ENCODE results near the gene TTC7B. TPM values are rescaled to one million over a fixed set of nuclear protein-coding genes. Genes with fewer than 3 reads are reported as not detected.
"Not testable (repeated sequence)": the region's sequence is repeated elsewhere in the genome, so short reads cannot be mapped to it uniquely, and the experiment has no call there.

The TTC7B gene
- total RNA-seq, 1 experiment from 2014 or later, result under 0.01 TPM

DNA sequence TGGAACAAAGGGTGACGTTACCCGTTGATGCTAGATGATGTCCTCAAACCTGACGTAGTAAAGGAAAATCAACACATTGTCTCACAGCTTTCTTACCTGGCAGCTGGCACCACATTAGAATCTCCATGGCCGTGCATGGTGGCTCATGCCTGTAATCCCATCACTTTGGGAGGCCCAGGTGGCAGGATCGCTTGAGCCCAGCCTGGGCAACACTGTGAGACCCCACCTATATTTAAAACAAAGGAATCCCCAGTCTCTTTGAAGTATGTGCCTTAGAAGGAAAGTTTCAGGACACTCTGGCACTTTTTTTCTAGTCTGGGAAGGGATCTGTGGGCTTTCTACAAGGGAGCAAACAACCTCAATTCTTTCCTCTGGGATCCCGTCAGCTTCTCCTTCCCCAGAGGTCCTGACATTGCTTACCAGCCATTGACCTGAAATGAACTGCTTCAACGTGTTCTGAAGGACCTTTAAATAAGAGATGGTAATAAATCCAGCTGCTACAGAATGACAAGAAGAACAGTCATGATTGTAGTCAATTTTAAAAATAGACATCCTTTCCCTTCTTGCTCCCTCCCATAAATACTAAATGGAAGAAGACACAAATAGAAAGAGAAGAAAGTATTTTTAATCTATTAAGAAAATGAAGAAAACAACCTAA is 33.7 kb upstream of the TTC7B start:
- Histone ChIP-seq H3K27me3 (ENCODE audit: low read length) (no peaks in the 10 kb centered on the region), H2AFZ (ENCODE audit: low read length) (no peak overlapping the region), H3K4me2 (ENCODE audit: low read depth, low read length, poor library complexity, severe bottlenecking) (no peak overlapping the region)

GRCh38 chr14:90848944-90849731 is 32.9 kb upstream of the TTC7B start:
- no peaks in the 10 kb centered on the region for H3K27me3 ChIP-seq (ENCODE audit: low read length)
- H2AFZ ChIP-seq (ENCODE audit: low read length), result no peak overlapping the region
- no peaks in the 10 kb centered on the region for H3K9me2 ChIP-seq (replicated peaks; ENCODE audit: insufficient read depth, low read length)
- no peak overlapping the region for H3K9ac ChIP-seq (ENCODE audit: low read length)
- H3K4me3 ChIP-seq (ENCODE audit: low read length), result no peak overlapping the region
- H4K20me1 ChIP-seq (ENCODE audit: insufficient read depth, low read depth, low read length), result no peaks in the 10 kb centered on the region; the same call in 1 of the 2 replicates
- H3K79me2 ChIP-seq (ENCODE audit: low read length), result no peaks in the 10 kb centered on the region
- H3K4me2 ChIP-seq (ENCODE audit: low read depth, low read length, poor library complexity, severe bottlenecking), result no peak overlapping the region
- H3K4me1 ChIP-seq (ENCODE audit: low read length), result no peaks in the 10 kb centered on the region
- H3K9me3 ChIP-seq (ENCODE audit: low read length), result no peaks in the 10 kb centered on the region
- DNase-seq, result no peak
- H3K36me3 ChIP-seq (ENCODE audit: insufficient read depth, low read length), result no peaks in the 10 kb centered on the region
- no peak overlapping the region for H3K27ac ChIP-seq (ENCODE audit: low read length)

More for the DNA sequence above, 33.7 kb upstream of the TTC7B start:
- Histone ChIP-seq H3K4me3 (ENCODE audit: low read length) (no peak overlapping the region), H3K9me2 (replicated peaks; ENCODE audit: insufficient read depth, low read length) (no peaks in the 10 kb centered on the region), H4K20me1 (ENCODE audit: insufficient read depth, low read depth, low read length) (no peaks in the 10 kb centered on the region; the same call in 1 of the 2 replicates), H3K36me3 (ENCODE audit: insufficient read depth, low read length) (no peaks in the 10 kb centered on the region), H3K4me1 (ENCODE audit: low read length) (no peaks in the 10 kb centered on the region), H3K9me3 (ENCODE audit: low read length) (no peaks in the 10 kb centered on the region), H3K79me2 (ENCODE audit: low read length) (no peaks in the 10 kb centered on the region), H3K9ac (ENCODE audit: low read length) (no peak overlapping the region), H3K27ac (ENCODE audit: low read length) (no peak overlapping the region)
- no peak for DNase-seq

- Histone ChIP-seq H2AFZ (ENCODE audit: low read length) (no peak overlapping the region), H3K9me2 (replicated peaks; ENCODE audit: insufficient read depth, low read length) (no peaks in the 10 kb centered on the region), H3K4me1 (ENCODE audit: low read length) (no peaks in the 10 kb centered on the region)
These were observed 30.3 kb upstream of the TTC7B start for GRCh38 chr14:90846511-90846910.

DNA sequence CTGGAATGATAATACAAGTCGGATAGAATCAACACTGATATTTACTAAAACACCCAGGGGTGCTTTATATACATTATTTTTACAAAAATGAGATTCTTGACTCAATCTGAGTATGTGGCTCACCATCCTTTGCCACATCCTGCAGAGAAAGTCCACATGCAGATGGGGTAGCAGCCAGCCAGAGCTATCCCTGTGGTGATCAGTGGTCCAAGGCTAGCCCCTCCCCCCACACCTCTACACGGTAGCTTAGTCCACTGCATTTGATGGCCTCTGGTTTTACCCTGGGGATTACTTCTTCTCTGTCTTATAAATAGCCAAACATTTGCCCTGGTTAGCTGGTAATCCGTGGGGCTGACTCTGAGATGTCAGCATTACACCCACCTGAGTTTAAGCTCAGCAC is 28.1 kb upstream of the TTC7B start:
- no peaks in the 10 kb centered on the region for H3K79me2 ChIP-seq (ENCODE audit: low read length)
- H3K9ac ChIP-seq (ENCODE audit: low read length), result no peak overlapping the region
- no peaks in the 10 kb centered on the region for H3K9me3 ChIP-seq (ENCODE audit: low read length)
- H3K4me2 ChIP-seq (ENCODE audit: low read depth, low read length, poor library complexity, severe bottlenecking), result no peak overlapping the region
- H3K4me3 ChIP-seq (ENCODE audit: low read length), result no peak overlapping the region
- no peaks in the 10 kb centered on the region; the same call in 1 of the 2 replicates for H4K20me1 ChIP-seq (ENCODE audit: insufficient read depth, low read depth, low read length)
- no peaks in the 10 kb centered on the region for H3K36me3 ChIP-seq (ENCODE audit: insufficient read depth, low read length)
- no peak overlapping the region for H2AFZ ChIP-seq (ENCODE audit: low read length)
- H3K4me1 ChIP-seq (ENCODE audit: low read length), result no peaks in the 10 kb centered on the region
- no peak overlapping the region for H3K27ac ChIP-seq (ENCODE audit: low read length)
- DNase-seq, result no peak
- H3K27me3 ChIP-seq (ENCODE audit: low read length), result no peaks in the 10 kb centered on the region
- no peaks in the 10 kb centered on the region for H3K9me2 ChIP-seq (replicated peaks; ENCODE audit: insufficient read depth, low read length)

More at GRCh38 chr14:90846511-90846910, 30.3 kb upstream of the TTC7B start:
- Histone ChIP-seq H3K9me3 (ENCODE audit: low read length) (no peaks in the 10 kb centered on the region), H3K9ac (ENCODE audit: low read length) (no peak overlapping the region), H3K27me3 (ENCODE audit: low read length) (no peaks in the 10 kb centered on the region), H3K4me2 (ENCODE audit: low read depth, low read length, poor library complexity, severe bottlenecking) (no peak overlapping the region), H3K79me2 (ENCODE audit: low read length) (no peaks in the 10 kb centered on the region), H3K4me3 (ENCODE audit: low read length) (no peak overlapping the region), H3K36me3 (ENCODE audit: insufficient read depth, low read length) (no peaks in the 10 kb centered on the region), H3K27ac (ENCODE audit: low read length) (no peak overlapping the region), H4K20me1 (ENCODE audit: insufficient read depth, low read depth, low read length) (no peaks in the 10 kb centered on the region; the same call in 1 of the 2 replicates)
- DNase-seq, result no peak

GRCh38 chr14:90842726-90843125 is 26.5 kb upstream of the TTC7B start:
- Histone ChIP-seq H3K4me1 (ENCODE audit: low read length) (no peaks in the 10 kb centered on the region), H3K36me3 (ENCODE audit: insufficient read depth, low read length) (no peaks in the 10 kb centered on the region), H3K9me2 (replicated peaks; ENCODE audit: insufficient read depth, low read length) (no peaks in the 10 kb centered on the region), H2AFZ (ENCODE audit: low read length) (no peak overlapping the region), H3K79me2 (ENCODE audit: low read length) (no peaks in the 10 kb centered on the region), H3K4me2 (ENCODE audit: low read depth, low read length, poor library complexity, severe bottlenecking) (no peak overlapping the region), H3K27ac (ENCODE audit: low read length) (no peak overlapping the region), H3K9me3 (ENCODE audit: low read length) (no peaks in the 10 kb centered on the region), H3K27me3 (ENCODE audit: low read length) (no peaks in the 10 kb centered on the region), H4K20me1 (ENCODE audit: insufficient read depth, low read depth, low read length) (no peaks in the 10 kb centered on the region), H3K9ac (ENCODE audit: low read length) (no peak overlapping the region), H3K4me3 (ENCODE audit: low read length) (no peak overlapping the region)
- no peak for DNase-seq

DNA sequence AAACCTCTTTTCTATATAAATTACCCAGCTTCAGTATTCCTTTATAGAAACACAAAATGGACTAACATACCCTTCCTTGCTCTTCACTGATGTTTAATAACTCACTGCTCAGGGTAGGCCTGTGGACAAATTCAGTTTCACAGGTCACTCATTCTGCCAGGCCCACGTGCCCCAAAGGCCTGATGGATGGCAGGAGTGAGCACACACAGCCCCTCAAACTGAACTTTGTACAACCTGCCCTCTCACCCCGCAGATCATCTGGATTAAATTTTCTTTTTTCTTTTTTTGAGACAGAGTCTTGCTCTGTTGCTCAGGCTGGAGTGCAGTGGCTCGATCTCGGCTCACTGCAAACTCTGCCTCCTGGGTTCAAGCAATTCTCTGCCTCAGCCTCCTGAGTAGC is 24.4 kb upstream of the TTC7B start:
- H4K20me1 ChIP-seq (ENCODE audit: insufficient read depth, low read depth, low read length); H3K36me3 ChIP-seq (ENCODE audit: insufficient read depth, low read length); H2AFZ ChIP-seq (ENCODE audit: low read length); H3K27ac ChIP-seq (ENCODE audit: low read length); DNase-seq; H3K9me3 ChIP-seq (ENCODE audit: low read length); H3K27me3 ChIP-seq (ENCODE audit: low read length); H3K9me2 ChIP-seq (replicated peaks; ENCODE audit: insufficient read depth, low read length); H3K79me2 ChIP-seq (ENCODE audit: low read length); H3K4me1 ChIP-seq (ENCODE audit: low read length); H3K9ac ChIP-seq (ENCODE audit: low read length); H3K4me2 ChIP-seq (ENCODE audit: low read depth, low read length, poor library complexity, severe bottlenecking); H3K4me3 ChIP-seq (ENCODE audit: low read length): not testable (repeated sequence)

- no peak for DNase-seq
- no peaks in the 10 kb centered on the region for H3K9me3 ChIP-seq (ENCODE audit: low read length)
- H3K79me2 ChIP-seq (ENCODE audit: low read length), result no peaks in the 10 kb centered on the region
- H3K4me1 ChIP-seq (ENCODE audit: low read length), result no peaks in the 10 kb centered on the region
- H4K20me1 ChIP-seq (ENCODE audit: insufficient read depth, low read depth, low read length), result no peaks in the 10 kb centered on the region
- no peaks in the 10 kb centered on the region for H3K9me2 ChIP-seq (replicated peaks; ENCODE audit: insufficient read depth, low read length)
- no peak overlapping the region for H3K4me2 ChIP-seq (ENCODE audit: low read depth, low read length, poor library complexity, severe bottlenecking)
- H3K36me3 ChIP-seq (ENCODE audit: insufficient read depth, low read length), result no peaks in the 10 kb centered on the region
- no peak overlapping the region for H3K27ac ChIP-seq (ENCODE audit: low read length)
- no peak overlapping the region for H3K4me3 ChIP-seq (ENCODE audit: low read length)
- no peak overlapping the region for H2AFZ ChIP-seq (ENCODE audit: low read length)
- no peak overlapping the region for H3K9ac ChIP-seq (ENCODE audit: low read length)
- no peaks in the 10 kb centered on the region for H3K27me3 ChIP-seq (ENCODE audit: low read length)
These were observed 23.6 kb upstream of the TTC7B start for GRCh38 chr14:90839889-90840266.

DNA sequence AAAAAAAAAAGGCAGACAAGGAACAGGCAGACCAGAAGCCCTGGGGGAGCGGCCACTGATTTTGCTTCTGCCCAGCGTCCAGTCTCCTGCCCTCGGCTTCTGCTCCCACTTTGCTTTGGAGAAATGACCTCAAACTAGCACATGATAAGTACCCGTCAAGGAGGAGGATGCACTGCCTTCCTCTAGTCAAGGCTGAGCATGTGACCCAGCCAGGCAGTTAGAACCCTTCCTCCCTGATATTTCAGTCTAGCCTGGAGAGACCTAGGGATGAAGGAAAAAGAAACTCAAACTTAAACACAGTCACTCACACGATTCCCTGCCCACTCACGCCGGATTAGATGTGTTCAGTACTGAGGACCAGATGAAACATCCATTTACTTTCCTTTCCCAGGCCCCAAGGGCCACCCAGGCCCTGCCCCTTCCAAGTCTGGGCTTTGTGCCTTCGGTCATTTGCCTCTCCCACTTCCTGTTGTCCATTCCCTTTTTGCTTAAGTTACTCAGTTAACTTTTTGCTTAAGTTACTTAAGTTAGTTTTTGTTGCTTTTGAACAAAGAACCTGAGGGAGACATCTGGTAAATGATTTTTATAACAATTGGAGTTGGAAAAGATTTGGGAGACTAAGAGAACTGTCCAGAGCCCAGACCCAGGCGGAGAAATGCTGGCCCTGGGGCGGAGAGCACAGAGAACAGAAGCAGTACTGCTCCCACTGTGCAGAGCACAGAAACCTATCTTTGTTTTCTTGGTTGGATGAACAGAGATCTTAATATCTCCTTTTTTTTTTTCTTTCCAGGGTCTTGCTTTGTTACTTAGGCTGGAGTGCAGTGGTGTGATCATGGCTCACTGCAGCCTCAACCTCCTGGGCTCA is 23.0 kb upstream of the TTC7B start:
- no peaks in the 10 kb centered on the region for H3K9me2 ChIP-seq (replicated peaks; ENCODE audit: insufficient read depth, low read length)
- H3K27me3 ChIP-seq (ENCODE audit: low read length), result no peaks in the 10 kb centered on the region
- no peak overlapping the region for H3K4me3 ChIP-seq (ENCODE audit: low read length)
- no peak overlapping the region for H3K4me2 ChIP-seq (ENCODE audit: low read depth, low read length, poor library complexity, severe bottlenecking)
- no peaks in the 10 kb centered on the region for H3K79me2 ChIP-seq (ENCODE audit: low read length)
- H3K4me1 ChIP-seq (ENCODE audit: low read length), result no peaks in the 10 kb centered on the region
- no peak overlapping the region for H3K9ac ChIP-seq (ENCODE audit: low read length)
- no peak overlapping the region for H3K27ac ChIP-seq (ENCODE audit: low read length)
- H3K36me3 ChIP-seq (ENCODE audit: insufficient read depth, low read length), result no peaks in the 10 kb centered on the region
- no peaks in the 10 kb centered on the region for H3K9me3 ChIP-seq (ENCODE audit: low read length)
- H4K20me1 ChIP-seq (ENCODE audit: insufficient read depth, low read depth, low read length), result no peaks in the 10 kb centered on the region
- DNase-seq, result no peak
- H2AFZ ChIP-seq (ENCODE audit: low read length), result no peak overlapping the region
